ENCODE measurements around the gene GFRA1.

DNA sequence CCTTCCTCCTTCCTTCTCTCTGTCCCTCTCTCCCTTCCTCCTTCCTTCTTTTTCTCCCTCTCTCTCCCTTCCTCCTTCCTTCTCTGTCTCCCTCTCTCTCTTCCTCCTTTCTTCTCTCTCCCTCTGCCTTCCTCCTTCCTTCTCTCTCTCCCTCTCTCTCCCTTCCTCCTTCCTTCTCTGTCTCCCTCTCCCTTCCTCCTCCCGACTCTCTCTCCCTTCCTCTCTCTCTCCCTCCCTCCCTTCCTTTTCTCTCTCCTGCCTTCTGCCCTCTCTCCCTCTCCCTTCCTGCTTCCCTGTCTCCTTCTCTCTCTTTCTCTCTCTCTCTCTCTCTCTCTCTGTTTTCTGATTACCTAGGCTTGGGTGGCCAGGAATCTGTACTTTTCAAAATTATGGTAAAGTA is 16.6 kb upstream of the GFRA1 start:
- no peak for TF ChIP-seq POLR2A (IDR thresholded peaks at IDR 0.05)
- TF ChIP-seq, protein P1, sequence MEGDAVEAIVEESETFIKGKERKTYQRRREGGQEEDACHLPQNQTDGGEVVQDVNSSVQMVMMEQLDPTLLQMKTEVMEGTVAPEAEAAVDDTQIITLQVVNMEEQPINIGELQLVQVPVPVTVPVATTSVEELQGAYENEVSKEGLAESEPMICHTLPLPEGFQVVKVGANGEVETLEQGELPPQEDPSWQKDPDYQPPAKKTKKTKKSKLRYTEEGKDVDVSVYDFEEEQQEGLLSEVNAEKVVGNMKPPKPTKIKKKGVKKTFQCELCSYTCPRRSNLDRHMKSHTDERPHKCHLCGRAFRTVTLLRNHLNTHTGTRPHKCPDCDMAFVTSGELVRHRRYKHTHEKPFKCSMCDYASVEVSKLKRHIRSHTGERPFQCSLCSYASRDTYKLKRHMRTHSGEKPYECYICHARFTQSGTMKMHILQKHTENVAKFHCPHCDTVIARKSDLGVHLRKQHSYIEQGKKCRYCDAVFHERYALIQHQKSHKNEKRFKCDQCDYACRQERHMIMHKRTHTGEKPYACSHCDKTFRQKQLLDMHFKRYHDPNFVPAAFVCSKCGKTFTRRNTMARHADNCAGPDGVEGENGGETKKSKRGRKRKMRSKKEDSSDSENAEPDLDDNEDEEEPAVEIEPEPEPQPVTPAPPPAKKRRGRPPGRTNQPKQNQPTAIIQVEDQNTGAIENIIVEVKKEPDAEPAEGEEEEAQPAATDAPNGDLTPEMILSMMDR (IDR thresholded peaks at IDR 0.05): no peak
